Vagina (tissue), 2 donors: ENCODE results near the gene ABCC3. TPM values are rescaled to one million over a fixed set of nuclear protein-coding genes. Genes with fewer than 3 reads are reported as not detected.

Experiments used
- DNase-seq, 2 donors: peaks; one replicate each; pipeline ENCODE4 v3.0.0-alpha.2; 2017; ENCODE audit errors: extremely low spot score in 2 of 2
- H3K27ac ChIP-seq: fragments of 200-600 bp; sonication (generic); one replicate; pipeline ENCODE4 v1.5.1; 2019
- H3K27me3 ChIP-seq: fragments of 200-600 bp; sonication (generic); one replicate; pipeline ENCODE4 v1.5.1; 2019
- H3K36me3 ChIP-seq, 2 donors: fragments of 200-600 bp; sonication (generic); one replicate each; pipeline ENCODE4 v1.5.1; 2017 to 2019
- H3K4me1 ChIP-seq: fragments of 200-600 bp; sonication (generic); one replicate; pipeline ENCODE4 v1.5.1; 2019
- H3K4me3 ChIP-seq, 2 donors: fragments of 200-600 bp; sonication (generic); 1 replicate in 1 of 2; 2 replicates in 1 of 2; pipeline ENCODE4 v1.5.1; 2016 to 2019
- H3K9me3 ChIP-seq: fragments of 200-600 bp; sonication (generic); one replicate; pipeline ENCODE4 v1.5.1; 2019
- CTCF ChIP-seq, 3 experiments: fragments of 450-650 bp in 2 of 3; fragments of 200-600 bp in 1 of 3; sonication (generic) in 1 of 3; IDR thresholded peaks; one replicate each; pipeline ENCODE4 v1.5.1; 2017 to 2019; ENCODE audit warnings: antibody characterized with exemption in 3 of 3, mild to moderate bottlenecking in 2 of 3, moderate library complexity in 2 of 3
- POLR2A ChIP-seq, 2 donors: fragments of 450-650 bp; IDR thresholded peaks; one replicate each; pipeline ENCODE4 v1.6.1; 2017; ENCODE audit warnings: antibody characterized with exemption in 2 of 2, mild to moderate bottlenecking in 2 of 2, moderate library complexity in 2 of 2
- POLR2AphosphoS5 ChIP-seq, 2 donors: sonication (generic); formaldehyde crosslinking; IDR thresholded peaks; one replicate each; pipeline ENCODE4 v1.9.0; 2017; ENCODE audit warnings: antibody characterized with exemption in 2 of 2, mild to moderate bottlenecking in 2 of 2, low read depth in 1 of 2; ENCODE audit not compliant: insufficient read depth in 1 of 2
- intact Hi-C: fragments of 100-400 bp; cut with DNase I; formaldehyde crosslinking; loops from one replicate; pipeline ENCODE4 v1.15.1; 2023
- total RNA-seq: library from RNA; depleted of rRNA; stranded (reverse); fragments of >200 nt; gene quantifications from one replicate; pipeline ENCODE4 v1.2.3, GENCODE V29; 2016

The ABCC3 gene
- total RNA-seq, 1 donor from 2014 or later: 47.6 TPM

- intact Hi-C loops: no loop called here
- TF ChIP-seq POLR2AphosphoS5 (IDR thresholded peaks at IDR 0.05; ENCODE audit: insufficient read depth in 1 of 2, low read depth in 1 of 2): no peak
- no peak for TF ChIP-seq CTCF (IDR thresholded peaks at IDR 0.05)
- no peak for TF ChIP-seq POLR2A (IDR thresholded peaks at IDR 0.05)
- H3K4me1 ChIP-seq: peaks cover 5% of the 10 kb centered on the region
- H3K36me3 ChIP-seq: no peaks in the 10 kb centered on the region
- no peaks in the 10 kb centered on the region for H3K9me3 ChIP-seq
- no peak for DNase-seq
- H3K27me3 ChIP-seq: no peaks in the 10 kb centered on the region
- H3K4me3 ChIP-seq: no peak overlapping the region
- no peak overlapping the region for H3K27ac ChIP-seq
These were observed 22.4 kb upstream of the ABCC3 start for GRCh38 chr17:50612281-50612680.

GRCh38 chr17:50613007-50613992 lies 21.4 kb upstream of the ABCC3 start:
- no peak overlapping the region for H3K27ac ChIP-seq
- no peaks in the 10 kb centered on the region for H3K36me3 ChIP-seq
- H3K4me1 ChIP-seq: peaks cover 5% of the 10 kb centered on the region
- H3K27me3 ChIP-seq: no peaks in the 10 kb centered on the region
- H3K4me3 ChIP-seq: no peak overlapping the region
- DNase-seq: no peak
- TF ChIP-seq POLR2A (IDR thresholded peaks at IDR 0.05) (no peak), CTCF (IDR thresholded peaks at IDR 0.05) (no peak), POLR2AphosphoS5 (IDR thresholded peaks at IDR 0.05; ENCODE audit: insufficient read depth in 1 of 2, low read depth in 1 of 2) (no peak)
- intact Hi-C loops: no loop called here
- no peaks in the 10 kb centered on the region for H3K9me3 ChIP-seq

- intact Hi-C loops: no loop called here
- no peaks in the 10 kb centered on the region for H3K9me3 ChIP-seq
- no peak for TF ChIP-seq POLR2A (IDR thresholded peaks at IDR 0.05)
- no peak for TF ChIP-seq POLR2AphosphoS5 (IDR thresholded peaks at IDR 0.05; ENCODE audit: insufficient read depth in 1 of 2, low read depth in 1 of 2)
- TF ChIP-seq CTCF (IDR thresholded peaks at IDR 0.05): no peak
These were observed 20.1 kb upstream of the ABCC3 start for GRCh38 chr17:50614471-50615051.

GRCh38 chr17:50615828-50616227 lies 18.9 kb upstream of the ABCC3 start:
- Histone ChIP-seq H3K4me3 (no peak overlapping the region), H3K27ac (no peak overlapping the region), H3K4me1 (peaks cover 7% of the 10 kb centered on the region), H3K9me3 (no peaks in the 10 kb centered on the region), H3K36me3 (no peaks in the 10 kb centered on the region), H3K27me3 (no peaks in the 10 kb centered on the region)
- no peak for DNase-seq
- intact Hi-C loops: no loop called here
- TF ChIP-seq POLR2A (IDR thresholded peaks at IDR 0.05) (no peak), POLR2AphosphoS5 (IDR thresholded peaks at IDR 0.05; ENCODE audit: insufficient read depth in 1 of 2, low read depth in 1 of 2) (no peak), CTCF (IDR thresholded peaks at IDR 0.05) (no peak)

More at GRCh38 chr17:50614471-50615051, 20.1 kb upstream of the ABCC3 start:
- Histone ChIP-seq H3K36me3 (no peaks in the 10 kb centered on the region), H3K27ac (no peak overlapping the region), H3K4me3 (no peak overlapping the region), H3K4me1 (peaks cover 7% of the 10 kb centered on the region), H3K27me3 (no peaks in the 10 kb centered on the region)
- DNase-seq: no peak
